Hepatocyte (in vitro differentiated cells): ENCODE data around the gene ZFPM1.

Experiments used
- EZH2 ChIP-seq: fragments of 200-600 bp; sonication (generic); IDR thresholded peaks from 2 replicates; pipeline ENCODE4 v1.6.1; 2016; ENCODE audit warnings: antibody characterized with exemption, mild to moderate bottlenecking, borderline replicate concordance
- EZH2phosphoT487 ChIP-seq: fragments of 200-600 bp; sonication (generic); IDR thresholded peaks from one replicate; pipeline ENCODE4 v1.6.1; 2018; ENCODE audit warnings: antibody characterized with exemption, mild to moderate bottlenecking, low read depth, moderate library complexity; ENCODE audit not compliant: unreplicated experiment, severe bottlenecking
- TF ChIP-seq, protein P1 (sequence below): fragments of 200-600 bp; sonication (generic); IDR thresholded peaks from 2 replicates; pipeline ENCODE4 v1.5.1; 2016; ENCODE audit warnings: antibody characterized with exemption, mild to moderate bottlenecking; ENCODE audit not compliant: poor library complexity

DNA sequence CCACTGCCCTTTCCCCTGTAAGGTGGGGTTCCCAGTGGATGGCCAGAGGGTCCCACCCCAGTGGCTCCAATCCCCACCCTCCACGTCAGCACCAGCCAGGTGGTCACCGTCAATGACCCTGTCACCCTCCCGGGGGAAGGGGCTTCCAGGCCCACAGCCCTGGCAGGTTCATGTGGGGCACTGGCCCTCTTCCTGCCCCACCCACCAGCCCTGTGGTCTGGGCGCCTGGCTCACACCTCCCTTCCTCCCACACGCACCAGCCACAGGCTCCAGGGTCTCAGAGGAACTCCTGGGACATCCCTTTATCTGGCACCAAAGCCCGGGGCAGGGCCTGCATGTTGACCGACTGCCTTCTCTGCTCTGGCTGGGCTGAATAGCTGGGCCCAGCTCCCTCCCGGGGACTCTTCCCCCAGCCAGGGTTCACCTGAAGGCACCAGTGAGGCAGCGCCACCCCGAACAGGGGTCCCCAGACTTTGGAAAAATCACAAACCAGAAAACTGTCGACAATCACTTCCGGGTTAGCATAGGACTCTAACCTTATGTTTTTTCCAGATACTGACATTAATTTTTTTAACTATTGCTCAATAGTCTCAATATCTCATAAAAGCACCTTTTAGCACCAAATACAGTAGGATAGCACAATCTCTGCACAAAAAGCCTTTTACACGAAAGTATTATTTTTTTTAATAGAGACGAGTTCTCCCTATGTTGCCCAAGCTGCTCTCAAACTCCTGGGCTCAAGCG, 95.2 kb downstream of the ZFPM1 start:
- TF ChIP-seq, protein P1, sequence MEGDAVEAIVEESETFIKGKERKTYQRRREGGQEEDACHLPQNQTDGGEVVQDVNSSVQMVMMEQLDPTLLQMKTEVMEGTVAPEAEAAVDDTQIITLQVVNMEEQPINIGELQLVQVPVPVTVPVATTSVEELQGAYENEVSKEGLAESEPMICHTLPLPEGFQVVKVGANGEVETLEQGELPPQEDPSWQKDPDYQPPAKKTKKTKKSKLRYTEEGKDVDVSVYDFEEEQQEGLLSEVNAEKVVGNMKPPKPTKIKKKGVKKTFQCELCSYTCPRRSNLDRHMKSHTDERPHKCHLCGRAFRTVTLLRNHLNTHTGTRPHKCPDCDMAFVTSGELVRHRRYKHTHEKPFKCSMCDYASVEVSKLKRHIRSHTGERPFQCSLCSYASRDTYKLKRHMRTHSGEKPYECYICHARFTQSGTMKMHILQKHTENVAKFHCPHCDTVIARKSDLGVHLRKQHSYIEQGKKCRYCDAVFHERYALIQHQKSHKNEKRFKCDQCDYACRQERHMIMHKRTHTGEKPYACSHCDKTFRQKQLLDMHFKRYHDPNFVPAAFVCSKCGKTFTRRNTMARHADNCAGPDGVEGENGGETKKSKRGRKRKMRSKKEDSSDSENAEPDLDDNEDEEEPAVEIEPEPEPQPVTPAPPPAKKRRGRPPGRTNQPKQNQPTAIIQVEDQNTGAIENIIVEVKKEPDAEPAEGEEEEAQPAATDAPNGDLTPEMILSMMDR, result no peak
- no peak for TF ChIP-seq EZH2
- TF ChIP-seq EZH2phosphoT487, result no peak
